GM13977 (cell line): ENCODE measurements around the gene ADNP.

Experiments
- DNase-seq: peaks from one replicate; pipeline ENCODE4 v3.0.0; 2012; ENCODE audit warnings: low spot score
- in situ Hi-C: fragments of 300-500 bp; cut with MboI; formaldehyde crosslinking; loops from one replicate; pipeline ENCODE4 v1.12.0; 2022; ENCODE audit warnings: low sequenced_read_pairs, low pct_unique_long_range_greater_than_20kb, mixed read lengths, inconsistent platforms; ENCODE audit not compliant: unreplicated experiment
- TF ChIP-seq, protein P1 (sequence below): IDR thresholded peaks from 2 replicates; pipeline ENCODE4 v1.5.1; 2012; ENCODE audit warnings: mild to moderate bottlenecking, control low read depth; ENCODE audit not compliant: insufficient read depth; ENCODE audit errors: extremely low read depth, missing control alignments

The ADNP gene

DNA sequence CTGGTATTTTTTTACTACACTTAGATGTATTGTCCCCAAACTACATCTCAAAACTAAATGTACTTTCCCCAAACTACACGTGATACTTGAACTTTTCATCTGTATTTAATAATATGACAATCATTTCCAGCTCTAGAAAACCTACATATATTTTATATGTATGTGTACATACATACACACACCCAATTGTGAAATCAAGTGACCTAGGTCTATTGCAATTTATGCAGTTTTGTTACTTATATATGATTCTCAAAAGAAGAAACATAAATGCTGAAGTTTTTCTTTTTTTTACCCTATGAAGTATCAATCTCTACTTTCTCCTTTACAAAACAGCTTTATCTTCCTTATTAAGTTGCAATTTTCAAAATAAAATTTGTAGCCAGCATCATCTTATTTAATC lies 4.7 kb downstream of the ADNP start:
- TF ChIP-seq, protein P1, sequence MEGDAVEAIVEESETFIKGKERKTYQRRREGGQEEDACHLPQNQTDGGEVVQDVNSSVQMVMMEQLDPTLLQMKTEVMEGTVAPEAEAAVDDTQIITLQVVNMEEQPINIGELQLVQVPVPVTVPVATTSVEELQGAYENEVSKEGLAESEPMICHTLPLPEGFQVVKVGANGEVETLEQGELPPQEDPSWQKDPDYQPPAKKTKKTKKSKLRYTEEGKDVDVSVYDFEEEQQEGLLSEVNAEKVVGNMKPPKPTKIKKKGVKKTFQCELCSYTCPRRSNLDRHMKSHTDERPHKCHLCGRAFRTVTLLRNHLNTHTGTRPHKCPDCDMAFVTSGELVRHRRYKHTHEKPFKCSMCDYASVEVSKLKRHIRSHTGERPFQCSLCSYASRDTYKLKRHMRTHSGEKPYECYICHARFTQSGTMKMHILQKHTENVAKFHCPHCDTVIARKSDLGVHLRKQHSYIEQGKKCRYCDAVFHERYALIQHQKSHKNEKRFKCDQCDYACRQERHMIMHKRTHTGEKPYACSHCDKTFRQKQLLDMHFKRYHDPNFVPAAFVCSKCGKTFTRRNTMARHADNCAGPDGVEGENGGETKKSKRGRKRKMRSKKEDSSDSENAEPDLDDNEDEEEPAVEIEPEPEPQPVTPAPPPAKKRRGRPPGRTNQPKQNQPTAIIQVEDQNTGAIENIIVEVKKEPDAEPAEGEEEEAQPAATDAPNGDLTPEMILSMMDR = no peak
- in situ Hi-C loops = no loop called here
- no peak for DNase-seq

DNA sequence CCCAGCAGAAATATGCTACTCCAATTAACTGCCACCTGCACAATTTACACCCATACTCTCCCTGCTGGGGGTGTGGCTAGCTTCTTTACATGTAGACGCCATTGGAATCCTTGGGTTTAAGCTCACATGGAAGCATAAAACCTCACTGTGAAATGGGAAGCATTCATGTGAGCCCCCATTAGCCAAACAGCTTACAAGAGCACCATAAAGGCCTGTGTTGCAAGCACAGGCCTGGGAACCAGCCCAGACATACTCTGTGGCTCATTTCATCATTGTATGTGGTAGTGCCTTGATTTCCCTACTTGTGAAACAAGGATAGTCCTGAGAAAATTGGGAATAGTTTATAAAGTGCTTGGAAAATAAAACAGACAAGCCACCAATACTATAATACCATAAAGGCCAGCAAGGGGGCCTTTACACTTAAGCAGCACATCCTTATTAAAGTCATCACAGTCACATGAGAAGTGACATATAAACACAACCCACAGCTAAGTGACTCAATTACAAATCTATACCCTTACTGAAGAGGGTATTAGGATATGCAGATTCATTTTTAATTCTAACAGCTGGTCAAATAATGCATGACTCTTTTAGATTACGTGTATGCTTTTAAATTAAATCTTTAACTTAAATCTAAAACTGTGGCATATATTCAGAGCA lies 6.8 kb downstream of the ADNP start:
- DNase-seq = no peak
- TF ChIP-seq, protein P1 = no peak
- in situ Hi-C loops = no loop called here

DNA sequence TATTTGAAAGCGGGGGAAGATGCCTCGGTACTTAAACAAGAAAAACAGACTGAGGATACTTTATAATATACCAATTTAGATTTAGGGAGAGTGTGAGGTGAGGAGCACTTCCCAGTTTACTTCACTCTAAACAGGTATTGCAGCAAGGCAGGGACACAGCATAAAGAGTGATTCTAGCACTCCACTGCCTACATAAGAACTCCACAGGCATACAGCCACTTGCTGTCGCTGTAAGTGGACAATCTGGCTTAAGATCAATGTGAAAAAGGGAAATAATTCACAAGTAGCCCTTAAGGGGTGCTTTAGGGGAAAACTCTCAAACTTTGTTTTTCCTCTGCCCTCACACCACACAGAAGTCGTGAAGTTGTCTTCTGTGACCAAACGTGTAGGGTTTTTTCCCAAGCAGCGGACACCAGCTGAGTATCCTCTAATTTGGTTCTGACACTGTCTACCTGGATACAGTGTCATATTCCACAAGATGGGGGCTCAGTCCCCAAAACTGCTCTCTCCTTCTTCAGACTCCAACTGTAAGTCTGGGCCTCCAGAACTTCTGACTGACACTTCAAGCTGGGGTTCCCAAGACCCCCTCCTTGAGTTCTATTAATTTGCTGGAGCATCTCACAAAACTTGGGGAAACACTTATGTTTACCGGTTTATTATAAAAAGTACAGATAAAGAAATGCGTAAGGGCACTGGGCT lies 9.3 kb downstream of the ADNP start:
- in situ Hi-C loops = no loop called here
- no peak for DNase-seq
- TF ChIP-seq, protein P1 = no peak

DNA sequence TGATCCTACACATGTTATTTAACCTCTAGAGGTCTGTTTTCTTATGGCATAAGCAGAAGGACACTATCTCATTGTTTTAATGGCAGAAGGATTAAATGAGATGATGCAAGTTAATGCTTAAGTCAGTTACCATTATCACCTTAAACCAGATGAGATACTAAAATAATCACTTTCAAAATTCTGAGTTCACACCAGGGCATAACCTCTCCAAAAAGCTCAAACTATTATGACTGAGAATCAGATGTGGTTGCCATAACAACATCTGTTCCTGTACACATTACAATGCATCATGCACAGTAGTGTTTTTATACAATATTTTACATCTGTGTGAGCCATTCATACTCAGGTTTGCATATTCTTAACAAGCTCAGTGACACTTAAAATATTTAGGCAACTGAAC lies 10.2 kb downstream of the ADNP start:
- in situ Hi-C loops = no loop called here
- TF ChIP-seq, protein P1 = no peak
- DNase-seq = no peak

DNA sequence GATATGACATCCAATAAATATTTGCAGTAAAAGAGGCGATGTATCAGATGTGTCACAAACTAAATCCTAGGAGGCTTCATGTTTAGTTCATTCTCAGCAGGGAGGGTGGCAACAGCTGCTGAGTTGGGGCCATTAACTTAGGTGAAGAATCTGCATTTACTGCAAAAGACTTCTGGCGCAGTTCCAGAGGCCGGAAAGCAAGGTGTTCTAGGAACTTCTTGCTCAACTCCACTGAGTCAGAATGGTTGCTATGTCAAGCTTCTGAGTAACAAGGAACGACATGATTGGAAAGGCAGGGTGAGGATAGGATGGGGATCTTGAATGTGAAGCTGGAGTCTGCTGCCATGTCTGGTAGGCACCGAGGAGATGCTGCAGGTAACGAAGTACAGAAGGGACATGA lies 11.7 kb downstream of the ADNP start:
- in situ Hi-C loops = no loop called here
- DNase-seq = no peak
- TF ChIP-seq, protein P1 = no peak

DNA sequence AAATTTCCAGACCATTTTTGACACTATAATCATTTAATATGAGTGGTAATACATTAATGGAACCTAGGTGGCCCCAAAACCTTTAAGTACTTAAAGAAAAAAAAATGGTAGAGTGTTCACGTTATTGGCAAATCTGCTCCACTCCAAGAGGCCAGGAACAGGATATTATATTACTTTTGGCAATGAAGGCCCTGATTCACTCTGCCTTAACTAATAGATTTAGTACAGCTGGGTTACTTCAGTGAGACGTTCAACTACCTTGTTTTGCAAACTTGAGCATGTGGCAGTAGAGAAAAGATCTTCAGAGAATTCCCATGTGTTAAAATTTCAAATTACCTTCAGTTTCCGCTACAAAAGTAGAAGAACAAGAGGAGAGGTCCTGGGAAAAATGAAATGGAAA lies 12.8 kb downstream of the ADNP start:
- in situ Hi-C loops = no loop called here
- TF ChIP-seq, protein P1 = no peak
- no peak for DNase-seq

DNA sequence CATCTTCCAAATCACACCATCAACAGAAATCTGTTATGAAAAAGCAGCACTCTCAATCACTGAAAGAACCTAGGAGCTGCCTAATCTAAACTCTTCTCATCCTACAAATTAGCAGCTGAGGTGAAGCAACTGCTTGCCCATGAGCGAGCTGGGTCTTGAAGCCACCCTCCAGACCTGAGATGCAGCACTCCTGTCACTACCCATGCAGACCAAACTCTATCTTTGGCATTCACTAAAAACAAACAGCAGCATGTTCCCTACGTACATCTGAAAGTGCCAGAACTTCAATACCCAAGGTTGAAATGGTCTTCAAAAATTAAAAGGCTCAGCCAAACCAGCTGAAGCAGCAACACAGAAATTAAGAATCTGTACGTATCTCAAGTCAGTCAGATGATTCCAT lies 14.3 kb downstream of the ADNP start:
- in situ Hi-C loops = no loop called here
- TF ChIP-seq, protein P1 = no peak
- no peak for DNase-seq
